ENCODE results near the gene BRD8. TPM values are rescaled to one million over a fixed set of nuclear protein-coding genes. Genes with fewer than 3 reads are reported as not detected.

The BRD8 gene
- total RNA-seq, 1 experiment from 2014 or later = 80.8 TPM

DNA sequence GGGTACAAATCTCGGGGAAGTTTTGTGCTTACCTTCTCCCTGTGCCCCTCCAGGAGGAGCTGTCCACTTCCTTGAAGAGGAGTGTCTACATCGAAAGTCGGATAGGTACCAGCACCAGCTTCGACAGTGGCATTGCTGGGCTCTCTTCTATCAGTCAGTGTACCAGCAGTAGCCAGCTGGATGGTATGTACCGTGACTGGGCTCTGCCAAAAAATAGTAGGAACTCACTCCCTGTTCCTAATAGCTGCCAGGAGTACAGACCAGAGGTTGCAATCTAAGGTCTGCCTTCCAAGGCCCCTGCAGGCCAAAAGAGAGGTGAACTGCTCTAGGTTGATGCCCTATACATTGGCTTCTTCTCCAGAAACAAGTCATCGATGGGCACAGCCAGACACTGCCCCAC is 4.4 kb upstream of the BRD8 start:
- Histone ChIP-seq H3K4me2 (ENCODE audit: low read length) (no peak overlapping the region), H3K4me3 (replicated peaks in 1 of 2; ENCODE audit: low read depth in 1 of 2, low read length in 2 of 2) (no peak overlapping the region), H3K79me2 (ENCODE audit: insufficient read depth, low read length) (peaks cover 32% of the 10 kb centered on the region), H3K27me3 (ENCODE audit: insufficient read depth, low read length) (no peaks in the 10 kb centered on the region), H3K27ac (ENCODE audit: low read depth, low read length) (no peak overlapping the region), H3K9me2 (ENCODE audit: insufficient read depth) (no peaks in the 10 kb centered on the region), H3K9ac (ENCODE audit: low read length) (no peak overlapping the region), H3K36me3 (ENCODE audit: control insufficient read depth in 1 of 2, insufficient read depth in 2 of 2, low read length in 2 of 2) (peaks cover 61 to 70% of the 10 kb centered on the region in 2 experiments), H4K20me1 (ENCODE audit: insufficient read depth) (no peaks in the 10 kb centered on the region), H3K9me3 (ENCODE audit: control insufficient read depth in 1 of 2, insufficient read depth in 1 of 2, low read depth in 1 of 2, low read length in 2 of 2) (no peaks in the 10 kb centered on the region), H3K4me1 (ENCODE audit: control insufficient read depth in 1 of 2, insufficient read depth in 2 of 2, low read length in 2 of 2) (peaks cover 0 to 6% of the 10 kb centered on the region in 2 experiments; a peak in 1 of 4 replicates), H2AFZ (ENCODE audit: low read depth, low read length, poor library complexity, severe bottlenecking) (no peak overlapping the region)
- RAD21 ChIA-PET (ENCODE audit: low non-redundant PET in 1 of 2, low total read pairs in 2 of 2, uncharacterized antibody in 2 of 2, unreplicated experiment in 2 of 2) = no interaction called here
- TF ChIP-seq ZFX (IDR thresholded peaks at IDR 0.05) (0 out of 2 replicates have a peak, but pooled peaks have one; percentile 12), SP1 (IDR thresholded peaks at IDR 0.05; ENCODE audit: low read depth) (no peak)
- DNase-seq (ENCODE audit: low read depth, low spot score) (no peak), ATAC-seq (no peak)
- CTCF ChIA-PET = interaction anchor here (0.5 kb wide), 1 partner anchor 367 kb away, joined by 3 read pairs; no protein-coding TSS in a partner anchor
- POLR2A ChIA-PET = no interaction called here
- BruUV-seq (replicated peaks) = no TSS peak
- intact Hi-C loops (cut with micrococcal nuclease) = loop anchor here (5.0 to 10.0 kb wide), 2 partner anchors 319 to 362 kb away; partner anchors contain the start of gene ETF1

DNA sequence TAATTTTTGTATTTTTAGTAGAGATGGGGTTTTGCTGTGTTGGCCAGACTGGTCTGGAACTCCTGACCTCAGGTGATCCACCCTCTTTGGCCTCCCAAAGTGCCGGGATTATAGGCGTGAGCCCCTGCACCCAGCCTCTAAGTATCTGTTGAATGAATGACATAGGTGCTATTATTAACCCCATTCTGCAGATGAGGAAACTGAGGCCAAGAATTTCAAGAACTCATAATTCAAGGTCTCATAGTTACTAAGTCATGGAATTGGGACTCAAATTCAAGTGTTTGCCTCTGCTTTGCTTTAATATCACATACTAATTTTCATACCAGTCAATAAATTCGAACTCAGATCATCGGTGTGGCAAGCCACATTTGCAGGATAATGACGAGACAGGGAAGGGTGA is 2.4 kb upstream of the BRD8 start:
- CTCF ChIA-PET = interaction anchor here (1.0 to 1.7 kb wide), 3 partner anchors 102 to 323 kb away, joined by 3 to 9 read pairs (median 6); no protein-coding TSS in a partner anchor
- no peak for DNase-seq (ENCODE audit: low read depth, low spot score)
- H3K27me3 ChIP-seq (ENCODE audit: insufficient read depth, low read length) = no peaks in the 10 kb centered on the region
- no peak overlapping the region for H3K4me2 ChIP-seq (ENCODE audit: low read length)
- H3K9ac ChIP-seq (ENCODE audit: low read length) = no peak overlapping the region
- no peak overlapping the region for H2AFZ ChIP-seq (ENCODE audit: low read depth, low read length, poor library complexity, severe bottlenecking)
- POLR2A ChIA-PET = no interaction called here
- no peaks in the 10 kb centered on the region for H3K9me3 ChIP-seq (ENCODE audit: control insufficient read depth in 1 of 2, insufficient read depth in 1 of 2, low read depth in 1 of 2, low read length in 2 of 2)
- TF ChIP-seq TCF7L2 (IDR thresholded peaks at IDR 0.05; ENCODE audit: borderline replicate concordance, extremely low read depth, insufficient read depth, insufficient read length) (no peak), CEBPB (IDR thresholded peaks at IDR 0.05; ENCODE audit: low read depth) (no peak)
- TF ChIP-seq, protein P1, sequence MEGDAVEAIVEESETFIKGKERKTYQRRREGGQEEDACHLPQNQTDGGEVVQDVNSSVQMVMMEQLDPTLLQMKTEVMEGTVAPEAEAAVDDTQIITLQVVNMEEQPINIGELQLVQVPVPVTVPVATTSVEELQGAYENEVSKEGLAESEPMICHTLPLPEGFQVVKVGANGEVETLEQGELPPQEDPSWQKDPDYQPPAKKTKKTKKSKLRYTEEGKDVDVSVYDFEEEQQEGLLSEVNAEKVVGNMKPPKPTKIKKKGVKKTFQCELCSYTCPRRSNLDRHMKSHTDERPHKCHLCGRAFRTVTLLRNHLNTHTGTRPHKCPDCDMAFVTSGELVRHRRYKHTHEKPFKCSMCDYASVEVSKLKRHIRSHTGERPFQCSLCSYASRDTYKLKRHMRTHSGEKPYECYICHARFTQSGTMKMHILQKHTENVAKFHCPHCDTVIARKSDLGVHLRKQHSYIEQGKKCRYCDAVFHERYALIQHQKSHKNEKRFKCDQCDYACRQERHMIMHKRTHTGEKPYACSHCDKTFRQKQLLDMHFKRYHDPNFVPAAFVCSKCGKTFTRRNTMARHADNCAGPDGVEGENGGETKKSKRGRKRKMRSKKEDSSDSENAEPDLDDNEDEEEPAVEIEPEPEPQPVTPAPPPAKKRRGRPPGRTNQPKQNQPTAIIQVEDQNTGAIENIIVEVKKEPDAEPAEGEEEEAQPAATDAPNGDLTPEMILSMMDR (IDR thresholded peaks at IDR 0.05 in 2 of 3, conservative IDR thresholded peaks at IDR 0.05 in 1 of 3; ENCODE audit: borderline replicate concordance in 1 of 3, insufficient read depth in 1 of 3, low read depth in 2 of 3, low read length in 2 of 3) = no peak
- no peaks in the 10 kb centered on the region for H3K9me2 ChIP-seq (ENCODE audit: insufficient read depth)
- H3K4me3 ChIP-seq (replicated peaks in 1 of 2; ENCODE audit: low read depth in 1 of 2, low read length in 2 of 2) = no peak overlapping the region
- no TSS peak for BruUV-seq (replicated peaks)
- ATAC-seq = no peak
- RAD21 ChIA-PET (ENCODE audit: low non-redundant PET in 1 of 2, low total read pairs in 2 of 2, uncharacterized antibody in 2 of 2, unreplicated experiment in 2 of 2) = interaction anchor here in 1 of 2 experiments (1.2 kb wide), 1 partner anchor 102 kb away, joined by 3 read pairs; no protein-coding TSS in a partner anchor
- H3K36me3 ChIP-seq (ENCODE audit: control insufficient read depth in 1 of 2, insufficient read depth in 2 of 2, low read length in 2 of 2) = peaks cover 48 to 61% of the 10 kb centered on the region in 2 experiments
- peaks cover 52% of the 10 kb centered on the region for H3K79me2 ChIP-seq (ENCODE audit: insufficient read depth, low read length)
- intact Hi-C loops (cut with micrococcal nuclease) = loop anchor here (1.0 to 10.0 kb wide), 4 partner anchors 102 to 364 kb away; partner anchors contain the start of gene ETF1
- H4K20me1 ChIP-seq (ENCODE audit: insufficient read depth) = no peaks in the 10 kb centered on the region
- peaks cover 0 to 10% of the 10 kb centered on the region in 2 experiments; a peak in 1 of 4 replicates for H3K4me1 ChIP-seq (ENCODE audit: control insufficient read depth in 1 of 2, insufficient read depth in 2 of 2, low read length in 2 of 2)
- no peak overlapping the region for H3K27ac ChIP-seq (ENCODE audit: low read depth, low read length)
